ENCODE measurements around the gene PITPNC1. TPM values are rescaled to one million over a fixed set of nuclear protein-coding genes. Genes with fewer than 3 reads are reported as not detected.
A peak's percentile ranks its signal among the peaks of the same experiment; 100 is the strongest.
"Not testable (repeated sequence)": the region's sequence is repeated elsewhere in the genome, so short reads cannot be mapped to it uniquely, and the experiment has no call there.

Gene PITPNC1
- total RNA-seq, 2 donors from 2014 or later: 22.3 to 24.3 TPM

GRCh38 chr17:67491009-67491680, 114.1 kb downstream of the PITPNC1 start:
- peak; percentile 96 for DNase-seq (ENCODE audit: low spot score)
- intact Hi-C loops (cut with DNase I): no loop called here

- no peak for DNase-seq (ENCODE audit: low spot score)
- intact Hi-C loops (cut with DNase I): no loop called here
These were observed 114.6 kb downstream of the PITPNC1 start for GRCh38 chr17:67491681-67492024.

GRCh38 chr17:67492251-67492740, 115.2 kb downstream of the PITPNC1 start:
- no peak for DNase-seq (ENCODE audit: low spot score)
- intact Hi-C loops (cut with DNase I): no loop called here

- intact Hi-C loops (cut with DNase I): no loop called here
- DNase-seq (ENCODE audit: low spot score): no peak
These were observed 115.9 kb downstream of the PITPNC1 start for GRCh38 chr17:67492824-67493517.

GRCh38 chr17:67493812-67494211, 116.7 kb downstream of the PITPNC1 start:
- no peak for DNase-seq (ENCODE audit: low spot score)
- intact Hi-C loops (cut with DNase I): no loop called here

GRCh38 chr17:67495534-67495933, 118.5 kb downstream of the PITPNC1 start:
- intact Hi-C loops (cut with DNase I); DNase-seq (ENCODE audit: low spot score): not testable (repeated sequence)

- no peak for DNase-seq (ENCODE audit: low spot score)
These were observed 119.2 kb downstream of the PITPNC1 start for GRCh38 chr17:67496286-67496685.

GRCh38 chr17:67499685-67500084, 122.6 kb downstream of the PITPNC1 start:
- DNase-seq (ENCODE audit: low spot score): no peak
- intact Hi-C loops (cut with DNase I): no loop called here

More at GRCh38 chr17:67496286-67496685, 119.2 kb downstream of the PITPNC1 start:
- intact Hi-C loops (cut with DNase I): no loop called here

- no peak for DNase-seq (ENCODE audit: low spot score)
- intact Hi-C loops (cut with DNase I): no loop called here
These were observed 123.2 kb downstream of the PITPNC1 start for GRCh38 chr17:67500261-67500660.

GRCh38 chr17:67500677-67501300, 123.7 kb downstream of the PITPNC1 start:
- no peak for DNase-seq (ENCODE audit: low spot score)
- intact Hi-C loops (cut with DNase I): no loop called here

- intact Hi-C loops (cut with DNase I): no loop called here
- no peak for DNase-seq (ENCODE audit: low spot score)
These were observed 125.1 kb downstream of the PITPNC1 start for GRCh38 chr17:67502151-67502550.

GRCh38 chr17:67503184-67503583, 126.1 kb downstream of the PITPNC1 start:
- intact Hi-C loops (cut with DNase I): no loop called here
- no peak for DNase-seq (ENCODE audit: low spot score)

GRCh38 chr17:67503739-67504138, 126.7 kb downstream of the PITPNC1 start:
- no peak for DNase-seq (ENCODE audit: low spot score)
- intact Hi-C loops (cut with DNase I): no loop called here

- intact Hi-C loops (cut with DNase I): no loop called here
- DNase-seq (ENCODE audit: low spot score): no peak
These were observed 127.1 kb downstream of the PITPNC1 start for GRCh38 chr17:67504182-67504581.

GRCh38 chr17:67506966-67507365, 129.9 kb downstream of the PITPNC1 start:
- no peak for DNase-seq (ENCODE audit: low spot score)
- intact Hi-C loops (cut with DNase I): no loop called here

GRCh38 chr17:67509390-67510287, 132.6 kb downstream of the PITPNC1 start:
- intact Hi-C loops (cut with DNase I): no loop called here
- no peak for DNase-seq (ENCODE audit: low spot score)

- no peak for DNase-seq (ENCODE audit: low spot score)
- intact Hi-C loops (cut with DNase I): no loop called here
These were observed 133.9 kb downstream of the PITPNC1 start for GRCh38 chr17:67511012-67511411.

GRCh38 chr17:67511804-67512203, 134.7 kb downstream of the PITPNC1 start:
- intact Hi-C loops (cut with DNase I): no loop called here

GRCh38 chr17:67514998-67515397, 137.9 kb downstream of the PITPNC1 start:
- DNase-seq (ENCODE audit: low spot score): no peak
- intact Hi-C loops (cut with DNase I): no loop called here

More at GRCh38 chr17:67511804-67512203, 134.7 kb downstream of the PITPNC1 start:
- DNase-seq (ENCODE audit: low spot score): no peak

Measured in posterior vena cava (tissue), 2 donors.